Measurements from ENCODE around the gene SMC3. TPM values are rescaled to one million over a fixed set of nuclear protein-coding genes. Genes with fewer than 3 reads are reported as not detected.
"Not testable (repeated sequence)": the region's sequence is repeated elsewhere in the genome, so short reads cannot be mapped to it uniquely, and the experiment has no call there.

SMC3 gene
- polyA plus RNA-seq, 1 donor = 38.4 TPM

DNA sequence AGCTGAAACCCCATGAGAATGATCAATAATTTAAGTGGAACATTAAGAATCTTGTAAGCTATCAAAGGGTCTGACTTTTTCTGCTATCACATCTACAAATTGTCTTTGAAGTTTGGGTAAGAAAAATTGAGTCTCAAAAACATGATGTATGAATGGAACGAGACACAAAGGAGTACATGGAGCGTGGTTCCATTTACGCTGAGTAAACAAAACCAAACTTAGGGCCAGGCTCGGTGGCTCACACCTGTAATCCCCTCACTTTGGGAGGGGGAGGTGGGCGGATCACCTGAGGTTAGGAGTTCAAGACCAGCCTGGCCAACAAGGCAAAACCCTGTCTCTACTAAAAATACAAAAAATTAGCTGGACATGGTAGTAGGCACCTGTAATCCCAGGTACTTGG, 24.3 kb downstream of the SMC3 start:
- no peak for DNase-seq

DNA sequence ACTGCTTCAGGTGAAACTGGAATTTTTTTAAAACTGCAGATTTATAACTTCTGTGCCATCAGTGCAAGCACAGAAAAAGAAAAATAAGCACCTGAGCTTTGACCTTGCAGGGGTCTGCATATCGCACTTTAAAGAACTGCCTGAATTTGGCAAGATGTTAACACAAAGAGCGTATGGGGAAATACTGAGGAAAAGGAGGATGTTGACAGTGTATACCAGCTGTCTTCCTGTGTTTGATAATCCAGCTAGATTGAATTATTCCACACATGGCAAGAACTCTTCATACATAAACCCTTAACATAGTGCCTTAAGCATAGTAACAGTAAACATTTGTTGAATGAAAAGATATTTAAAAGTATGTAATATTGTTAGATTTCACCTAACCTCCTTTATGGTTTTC, 30.0 kb downstream of the SMC3 start:
- no peak for DNase-seq

DNA sequence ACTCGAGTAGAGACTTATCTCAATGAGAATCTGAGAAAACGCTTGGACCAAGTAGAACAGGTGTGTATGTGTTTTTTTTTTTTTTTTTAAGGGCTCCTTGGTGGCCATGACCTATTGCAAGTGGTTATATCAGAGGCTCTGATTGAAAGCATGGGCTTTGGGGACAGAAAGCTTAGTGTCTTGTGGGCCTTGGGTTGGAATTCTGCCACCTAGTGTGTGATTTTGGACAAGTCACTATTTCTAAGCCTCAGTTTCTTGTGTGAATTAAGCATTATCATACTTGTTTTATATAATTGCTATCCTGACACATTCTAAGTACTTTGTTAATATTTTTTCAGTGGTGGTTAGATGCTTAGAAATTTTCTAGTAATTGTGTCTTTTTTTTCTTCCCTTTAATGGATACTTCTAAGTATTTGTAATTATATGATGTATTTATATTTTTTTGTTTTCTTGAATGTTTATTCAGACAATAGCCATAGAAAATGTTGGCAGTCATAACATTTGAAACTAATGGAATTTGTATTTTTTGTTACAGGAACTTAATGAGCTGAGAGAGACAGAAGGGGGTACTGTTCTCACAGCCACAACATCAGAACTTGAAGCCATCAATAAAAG, 33.1 kb downstream of the SMC3 start:
- DNase-seq = peak; percentile 11

DNA sequence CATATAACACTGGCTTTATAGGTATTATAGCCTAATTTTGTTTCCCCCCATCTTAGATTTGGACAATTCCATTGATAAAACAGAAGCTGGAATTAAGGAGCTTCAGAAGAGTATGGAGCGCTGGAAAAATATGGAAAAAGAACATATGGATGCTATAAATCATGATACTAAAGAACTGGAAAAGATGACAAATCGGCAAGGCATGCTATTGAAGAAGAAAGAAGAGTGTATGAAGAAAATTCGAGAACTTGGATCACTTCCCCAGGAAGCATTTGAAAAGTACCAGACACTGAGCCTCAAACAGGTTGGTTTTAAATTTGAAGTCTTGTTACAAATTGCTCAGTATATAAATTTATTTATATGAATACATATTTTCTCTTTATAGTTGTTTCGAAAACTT, 34.1 kb downstream of the SMC3 start:
- DNase-seq = no peak

DNA sequence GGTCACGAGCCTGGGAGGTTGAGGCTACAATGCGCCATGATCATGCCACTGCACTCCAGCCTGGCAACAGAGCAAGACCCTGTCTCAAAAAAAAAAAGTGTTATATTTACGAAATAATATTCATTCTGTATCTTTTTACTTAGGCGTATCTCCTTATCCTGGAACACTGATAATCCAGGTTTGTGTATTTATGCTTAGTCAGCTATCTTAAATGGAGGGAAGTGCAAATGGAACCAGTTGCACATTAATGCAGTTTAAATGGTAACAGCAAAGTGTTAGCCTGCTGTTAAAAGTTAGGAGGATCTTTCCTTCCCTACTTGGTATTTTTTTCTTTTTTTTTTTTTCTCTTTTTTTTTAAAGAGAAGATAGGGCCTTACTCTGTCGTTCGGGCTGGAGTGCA, 40.6 kb downstream of the SMC3 start:
- DNase-seq = no peak

DNA sequence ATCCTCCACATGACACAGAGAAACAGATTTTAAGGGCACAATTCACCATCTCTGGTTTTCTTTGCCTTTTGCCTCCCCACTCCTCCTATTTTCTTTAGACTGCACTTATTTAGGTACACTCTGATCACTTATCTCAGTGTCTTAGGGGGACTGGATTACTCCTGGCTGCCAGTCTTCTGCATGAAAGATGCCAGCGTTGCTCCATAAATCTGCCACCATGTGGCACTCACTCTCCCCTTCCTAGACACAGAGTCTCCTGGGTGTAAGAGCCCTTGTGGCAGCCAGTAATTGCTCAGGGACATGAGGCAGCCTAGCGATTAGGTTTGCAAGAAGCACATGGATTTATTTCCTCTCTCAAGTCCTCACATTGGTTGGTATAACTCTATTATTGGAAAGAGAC, 42.1 kb downstream of the SMC3 start:
- no peak for DNase-seq

DNA sequence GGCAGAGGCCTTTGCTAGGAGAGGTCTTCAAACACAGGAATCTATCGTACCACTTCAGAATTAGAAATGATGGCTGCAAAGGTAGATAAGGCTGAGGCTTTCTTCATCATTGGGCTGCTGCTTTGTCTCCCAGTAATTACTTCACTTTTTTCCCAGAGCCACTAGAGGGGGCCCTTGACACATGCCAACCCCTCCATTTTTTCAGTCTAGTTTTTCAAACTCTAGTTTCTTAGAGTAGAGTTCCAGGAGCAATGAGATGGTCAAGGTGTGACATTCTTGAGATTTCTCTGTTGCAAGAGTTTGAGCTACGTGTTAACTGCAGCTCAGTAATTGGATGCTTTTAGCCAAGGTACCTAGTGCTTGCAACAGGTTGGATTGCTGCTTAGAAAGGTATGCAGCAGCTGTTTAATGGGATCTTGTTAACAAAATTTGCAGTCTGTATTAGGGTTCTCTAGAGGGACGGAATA, 42.8 kb downstream of the SMC3 start:
- DNase-seq = peak; percentile 54

DNA sequence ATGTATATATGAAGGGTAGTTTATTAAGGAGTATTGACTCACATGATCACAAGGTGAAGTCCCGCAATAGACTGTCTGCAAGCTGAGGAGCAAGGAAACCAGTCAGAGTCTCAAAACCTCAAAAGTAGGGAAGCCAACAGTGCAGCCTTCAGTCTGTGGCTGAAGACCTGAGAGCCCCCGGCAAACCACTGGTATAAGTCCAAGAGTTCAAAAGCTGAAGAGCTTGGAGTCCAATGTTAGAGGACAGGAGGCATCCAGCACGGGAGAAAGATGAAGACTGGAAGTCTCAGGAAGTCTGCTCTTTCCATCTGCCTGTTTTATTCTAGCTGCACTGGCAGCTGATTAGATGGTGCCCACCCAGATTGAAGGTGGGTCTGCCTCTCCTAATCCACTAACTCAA, 43.3 kb downstream of the SMC3 start:
- not testable (repeated sequence) for DNase-seq

DNA sequence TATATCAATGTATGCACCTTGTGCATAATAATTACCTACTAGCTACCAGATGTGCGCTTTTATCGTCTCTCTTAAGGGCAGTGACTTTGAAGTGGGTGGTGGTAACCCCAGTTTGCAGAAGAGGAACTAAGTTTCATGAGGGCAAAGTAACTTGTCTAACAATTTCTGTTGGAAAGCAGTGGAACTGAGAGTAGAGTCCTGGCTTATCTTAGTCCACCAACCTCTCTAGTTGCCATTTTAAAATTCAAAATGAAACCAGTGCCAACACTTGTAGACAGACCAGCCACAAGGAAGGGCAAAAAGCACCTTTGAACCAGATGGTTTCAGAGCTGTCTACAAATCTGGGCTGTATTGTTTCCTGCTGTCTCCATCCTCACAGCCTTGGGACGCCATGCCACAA, 44.6 kb downstream of the SMC3 start:
- DNase-seq = no peak

DNA sequence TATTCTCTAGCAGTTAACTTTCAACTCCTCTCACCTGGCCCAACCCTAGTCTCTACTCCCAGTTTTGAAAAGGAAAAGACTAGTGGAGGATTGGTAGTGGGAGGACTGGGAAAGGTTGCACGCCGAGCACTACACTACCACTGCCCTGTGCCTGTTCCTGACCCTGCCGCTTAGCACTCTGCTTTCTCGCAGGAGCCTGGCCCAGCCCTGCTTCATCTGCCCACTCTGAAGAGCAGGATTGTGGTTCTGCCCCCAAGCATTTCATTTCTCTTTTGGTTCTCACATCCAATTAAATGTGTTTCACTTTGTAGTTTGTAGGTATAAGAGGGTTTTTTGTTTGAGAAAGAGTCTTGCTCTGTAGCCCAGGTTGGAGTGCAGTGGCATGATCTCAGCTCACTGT, 45.1 kb downstream of the SMC3 start:
- no peak for DNase-seq

DNA sequence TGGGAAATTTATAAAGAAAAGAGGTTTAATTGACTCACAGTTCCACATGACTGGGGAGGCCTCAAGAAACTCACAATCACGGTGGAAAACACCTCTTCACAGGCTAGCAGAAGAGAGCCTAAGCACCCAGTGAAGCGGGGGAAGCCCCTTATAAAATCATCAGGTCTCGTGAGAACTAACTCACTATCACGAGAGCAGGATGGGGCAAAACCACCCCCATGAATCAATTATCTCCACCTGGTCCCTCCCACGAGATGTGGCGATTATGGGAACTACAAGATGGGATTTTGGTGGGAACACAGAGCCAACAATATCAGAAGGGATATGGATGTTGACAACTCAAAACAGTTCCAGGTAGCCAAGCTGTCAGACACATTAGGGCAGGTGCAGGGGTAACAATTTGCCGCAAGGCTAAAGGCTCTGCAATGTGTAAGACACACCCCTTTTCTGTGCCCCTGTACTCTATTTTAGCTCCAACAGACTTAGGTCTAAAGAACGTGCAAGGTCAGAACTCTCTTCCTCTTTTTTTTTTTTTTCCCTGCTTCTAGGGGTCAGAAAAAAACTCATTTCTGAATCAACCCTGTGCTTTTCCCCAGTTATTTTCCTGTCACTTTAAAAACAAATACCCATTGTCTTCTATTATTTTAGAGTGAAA, 46.0 kb downstream of the SMC3 start:
- no peak for DNase-seq

DNA sequence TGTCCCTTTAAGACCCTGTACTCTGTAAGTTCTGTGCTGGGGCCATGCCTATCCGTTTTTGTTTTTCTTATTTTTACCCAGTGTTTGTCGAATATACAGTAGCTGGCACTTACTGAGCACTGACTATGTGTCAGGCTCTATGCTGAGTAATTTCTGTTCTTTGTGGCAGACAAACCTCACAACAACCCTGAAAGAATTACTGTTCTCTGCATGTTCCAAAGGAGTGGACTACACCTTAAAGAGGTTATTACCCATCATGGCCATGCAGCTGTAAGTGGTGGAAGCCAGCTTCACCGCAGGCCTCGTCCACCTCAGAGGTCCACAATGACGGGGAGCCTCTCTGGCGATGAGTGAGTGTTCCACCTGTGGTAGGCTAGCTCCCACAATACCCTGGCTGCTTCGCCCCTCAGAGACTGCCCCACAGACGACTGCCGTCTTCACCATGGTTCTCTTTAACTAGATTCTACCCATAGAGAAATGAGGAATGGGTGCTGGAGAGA, 46.6 kb downstream of the SMC3 start:
- DNase-seq = no peak

DNA sequence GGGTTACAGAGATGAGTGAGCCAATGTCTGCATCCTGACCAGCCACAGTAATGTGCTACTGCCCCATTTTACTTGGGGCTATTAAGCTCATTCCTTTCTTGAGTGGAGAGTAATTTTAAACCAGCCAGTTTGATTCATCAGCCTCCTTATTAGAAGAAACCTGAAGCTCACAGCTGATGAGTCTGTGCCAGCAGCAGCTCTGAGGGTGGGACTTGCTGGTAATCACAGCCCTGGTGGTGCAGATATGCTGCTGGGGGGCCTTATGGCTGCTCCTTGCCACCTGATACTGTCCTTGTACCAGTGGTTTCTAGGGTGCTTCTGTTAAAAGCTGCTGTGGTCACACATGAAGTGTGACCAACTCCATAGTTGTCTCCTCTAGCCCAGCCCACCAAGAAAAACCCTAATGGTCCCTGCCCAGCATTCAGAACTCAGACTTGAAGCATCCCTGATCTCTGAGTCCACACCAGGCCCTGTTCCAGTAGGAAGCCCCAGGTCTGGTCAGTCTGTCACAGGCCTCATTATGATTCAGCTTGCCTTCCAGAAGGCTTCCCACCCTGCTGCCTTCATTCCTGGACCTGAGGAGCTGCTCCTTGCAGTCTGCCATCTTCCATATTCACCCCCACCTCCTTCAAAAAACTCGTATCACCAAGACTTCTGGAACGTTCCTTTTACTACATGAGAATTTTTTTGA, 47.7 kb downstream of the SMC3 start:
- no peak for DNase-seq

DNA sequence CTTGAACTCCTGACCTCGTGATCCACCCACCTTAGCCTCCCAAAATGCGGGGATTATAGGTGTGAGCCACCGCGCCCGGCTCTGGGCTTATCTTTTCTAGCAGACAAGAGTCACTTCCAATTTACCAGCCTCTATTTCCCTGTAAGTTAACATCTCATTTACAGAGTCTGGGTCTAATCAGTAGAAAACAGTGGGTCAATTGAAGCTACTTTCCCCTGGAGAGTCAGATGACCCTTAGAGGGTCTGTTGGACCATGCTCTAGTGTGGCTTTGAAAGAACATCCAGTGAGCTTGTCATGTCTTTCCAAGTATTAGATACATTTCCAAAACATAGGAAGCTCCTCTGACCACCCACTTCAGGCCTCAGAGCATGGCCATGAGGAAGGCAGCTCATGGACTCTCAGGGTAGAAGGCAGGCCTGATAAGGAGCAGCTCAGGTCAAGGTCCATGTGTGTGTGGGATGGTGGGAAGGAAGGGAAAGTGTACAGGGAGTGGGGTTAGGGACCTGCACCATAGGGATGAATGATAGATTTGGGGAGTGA, 49.1 kb downstream of the SMC3 start:
- no peak for DNase-seq

DNA sequence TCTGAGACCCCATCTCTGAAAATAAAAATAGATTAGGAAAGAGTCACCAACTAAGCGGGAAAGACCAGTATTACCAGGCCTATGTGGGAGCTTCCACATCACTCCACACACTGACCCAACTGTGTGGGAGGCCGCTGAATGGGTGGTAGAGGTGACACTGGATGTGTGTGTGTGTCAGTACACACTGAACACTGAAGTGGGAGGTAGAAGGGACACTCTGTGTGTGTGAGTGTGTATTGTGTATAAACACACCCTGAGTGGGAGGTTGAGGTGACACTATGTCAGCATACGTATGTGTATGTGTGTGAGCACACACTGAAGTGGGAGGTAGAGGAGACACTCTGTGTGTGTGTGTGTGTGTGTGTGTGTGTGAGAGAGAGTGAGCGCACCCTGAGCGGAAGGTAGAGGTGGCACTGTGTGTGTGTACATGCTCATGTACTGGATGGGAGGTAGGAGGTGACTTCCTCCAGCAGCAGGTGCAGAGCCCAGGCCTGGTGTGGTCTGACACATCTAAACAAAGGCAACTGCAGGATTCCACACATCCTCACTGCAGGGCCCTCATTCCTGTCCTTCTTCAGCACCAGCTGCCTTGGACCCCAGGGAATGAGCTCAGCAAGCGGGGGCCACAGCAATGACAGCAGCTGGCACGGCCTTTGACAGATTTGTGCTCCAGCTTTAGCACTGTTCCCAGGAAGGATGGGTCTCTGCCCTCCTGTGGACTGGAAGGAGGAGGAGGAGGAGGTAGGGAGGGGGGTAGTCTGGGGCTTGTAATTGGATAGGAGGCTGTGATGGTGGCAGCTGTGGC, 50.1 kb downstream of the SMC3 start:
- no peak for DNase-seq

DNA sequence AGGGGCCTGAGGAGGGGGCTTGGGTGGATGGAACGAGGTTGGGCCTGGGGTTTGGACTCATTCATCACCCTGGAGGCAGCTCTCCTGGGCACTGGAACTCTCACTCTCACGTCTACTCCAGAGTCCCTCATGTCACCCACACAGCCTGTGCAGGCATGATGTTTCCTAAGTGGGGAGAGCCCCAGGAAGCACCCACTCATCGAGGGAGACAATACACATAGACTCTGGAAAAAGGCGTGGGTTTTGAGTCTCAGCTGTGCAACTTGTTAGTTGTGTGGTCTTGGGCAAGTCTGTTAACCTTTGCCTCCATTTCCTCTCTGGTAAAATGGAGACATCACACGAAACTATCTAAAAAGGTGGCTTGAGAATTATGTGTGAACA, 50.7 kb downstream of the SMC3 start:
- no peak for DNase-seq

DNA sequence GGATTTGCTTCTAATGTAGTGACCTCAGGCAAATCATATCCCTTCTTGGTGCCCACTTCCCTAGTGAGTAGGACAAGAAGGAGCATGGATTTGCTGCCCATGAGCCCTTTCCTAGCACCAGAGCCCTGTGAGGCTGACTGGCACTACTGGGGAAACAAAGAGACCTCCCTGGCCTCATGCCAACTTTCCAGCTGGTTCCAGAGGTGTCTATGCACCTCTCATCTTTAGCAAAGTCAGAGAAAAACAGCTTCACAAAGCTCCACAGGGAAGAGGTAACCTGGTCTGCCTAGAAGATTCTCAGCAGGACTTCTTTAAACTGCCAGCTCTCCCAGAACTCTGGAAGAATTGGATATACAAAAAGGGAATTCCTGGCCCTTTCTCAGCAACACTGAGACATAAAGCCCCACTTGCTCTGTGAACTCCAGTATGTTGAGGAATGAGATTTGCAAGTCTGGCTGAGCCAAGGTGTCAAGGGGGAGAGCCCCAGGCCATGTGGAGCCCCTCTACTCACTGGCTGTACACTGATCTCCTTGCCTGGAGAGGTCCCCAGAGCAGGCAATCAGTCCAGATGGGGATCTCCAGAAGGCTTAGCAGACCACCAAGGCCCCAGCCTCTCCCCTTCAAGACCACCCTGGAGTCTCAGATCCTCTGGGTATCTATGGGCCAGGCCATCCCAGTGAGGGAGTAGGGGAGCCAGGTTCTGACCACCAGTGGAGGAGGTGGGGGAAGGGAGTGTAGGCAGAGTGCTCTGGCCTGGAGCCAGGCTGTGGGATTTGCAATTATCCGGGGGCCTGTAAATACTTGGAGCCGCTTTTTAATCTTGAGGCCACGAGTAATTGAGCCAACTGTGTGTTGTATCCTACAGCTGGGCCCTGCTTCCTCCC, 52.3 kb downstream of the SMC3 start:
- DNase-seq = no peak

DNA sequence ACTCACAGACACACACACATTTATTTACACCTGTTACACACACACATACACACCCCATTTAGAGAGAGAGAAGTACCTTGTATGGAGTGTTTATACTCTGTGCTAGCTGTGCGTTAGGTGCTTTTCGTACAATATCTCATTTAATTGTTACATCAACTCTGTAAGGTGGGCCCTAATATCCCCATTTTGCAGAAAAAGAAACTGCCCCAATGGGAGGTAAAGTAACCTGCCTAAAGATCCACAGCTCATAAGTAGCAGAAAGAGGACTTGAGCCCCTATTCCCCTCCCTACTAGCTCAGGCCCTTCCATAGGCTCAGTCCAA, 52.9 kb downstream of the SMC3 start:
- DNase-seq = no peak

DNA sequence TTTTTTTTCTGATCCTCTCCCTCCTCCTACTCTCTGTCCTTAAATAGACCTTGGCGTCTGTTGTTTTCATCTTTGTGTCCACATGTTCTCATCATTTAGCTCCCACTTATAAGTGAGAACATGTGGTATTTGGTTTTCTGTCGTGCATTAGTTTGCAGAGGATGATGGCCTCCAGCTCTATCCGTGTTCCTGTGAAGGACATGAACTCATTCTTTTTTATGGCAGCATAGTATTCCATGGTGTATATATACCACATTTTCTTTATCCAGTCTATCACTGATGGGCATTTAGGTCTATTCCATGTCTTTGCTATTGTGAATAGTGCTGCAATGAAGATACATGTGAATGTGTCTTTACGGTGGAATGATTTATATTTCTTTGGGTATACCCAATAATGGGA, 55.8 kb downstream of the SMC3 start:
- DNase-seq = not testable (repeated sequence)

DNA sequence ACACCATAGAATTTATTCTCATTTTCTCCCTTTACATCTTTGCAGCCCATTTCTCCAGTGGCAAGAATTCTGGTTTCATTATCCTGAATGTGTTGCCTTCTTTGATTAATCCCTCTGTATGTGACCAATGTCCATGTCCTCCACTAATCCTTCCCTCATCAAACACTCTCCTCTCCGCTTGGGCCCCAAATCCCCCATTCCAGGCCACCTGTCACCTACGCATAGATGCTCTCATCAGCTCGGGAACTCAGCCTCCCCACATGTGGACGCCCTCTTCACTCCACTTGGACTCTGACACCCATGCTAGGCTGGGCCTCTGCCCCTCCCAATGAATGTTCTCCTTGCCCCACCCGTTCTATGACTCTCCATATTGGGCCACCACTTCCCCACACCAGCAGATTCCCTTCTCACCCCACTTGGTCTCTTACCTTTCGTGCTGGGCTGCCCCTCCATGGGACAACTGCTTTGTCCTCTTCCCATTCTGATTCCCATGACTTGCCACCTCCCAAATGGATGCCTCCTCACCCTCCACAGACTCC, 57.9 kb downstream of the SMC3 start:
- no peak for DNase-seq

Data from hindlimb muscle (tissue), 1 donor.